K562 (cell line): ENCODE measurements around the gene ARHGAP30. TPM values are rescaled to one million over a fixed set of nuclear protein-coding genes. Genes with fewer than 3 reads are reported as not detected.

ENCODE experiments used
- BCOR ChIP-seq: fragments of 450-650 bp; IDR thresholded peaks from 2 replicates; pipeline ENCODE4 v1.6.1; 2016
- CEBPG ChIP-seq, 3 experiments: fragments of 200-800 bp in 1 of 3; sonication (Bioruptor generic) in 1 of 3; sonication (generic) in 1 of 3; formaldehyde crosslinking in 1 of 3; IDR thresholded peaks in 2 of 3; conservative IDR thresholded peaks in 1 of 3; 2 replicates each; pipeline versions ENCODE4 v1.6.1 to v1.8.0; 2016 to 2022; ENCODE audit warnings: missing compliant biosample characterization in 2 of 3, missing genetic modification characterization in 2 of 3, mild to moderate bottlenecking in 1 of 3, missing genetic modification reagents in 1 of 3
- ELK3 ChIP-seq: fragments of 450-650 bp; formaldehyde crosslinking; IDR thresholded peaks from 2 replicates; pipeline ENCODE4 v1.4.0; 2020; ENCODE audit warnings: mild to moderate bottlenecking
- FOSL1 ChIP-seq: fragments of 200-800 bp; sonication (Bioruptor generic); conservative IDR thresholded peaks from 2 replicates; pipeline ENCODE4 v1.6.1; 2016; ENCODE audit warnings: missing genetic modification characterization, missing compliant biosample characterization
- SMAD1 ChIP-seq: fragments of 150-350 bp; IDR thresholded peaks from 2 replicates; pipeline ENCODE4 v1.6.1; 2014; ENCODE audit warnings: low read length, low read depth; ENCODE audit not compliant: partially characterized antibody
- SMAD4 ChIP-seq: fragments of 250-450 bp; sonication (Bioruptor Pico); conservative IDR thresholded peaks from 2 replicates; pipeline ENCODE4 v1.8.0; 2021; ENCODE audit warnings: inconsistent platforms, mild to moderate bottlenecking, moderate library complexity
- SP1 ChIP-seq: sonication (generic); formaldehyde crosslinking; IDR thresholded peaks from 2 replicates; pipeline ENCODE4 v1.8.1; 2022; ENCODE audit warnings: mild to moderate bottlenecking, missing genetic modification reagents
- ZNF699 ChIP-seq: fragments of 250-450 bp; sonication (Bioruptor Pico); IDR thresholded peaks from 2 replicates; pipeline ENCODE4 v1.8.0; 2021; ENCODE audit warnings: mild to moderate bottlenecking, moderate library complexity; ENCODE audit not compliant: insufficient replicate concordance
- polyA plus RNA-seq, 8 experiments: library from polyadenylated mRNA; depleted of rRNA in 4 of 8; stranded (reverse) in 5 of 8; unstranded in 3 of 8; fragments of >200 nt; fragmentation: Nextera tagmentation in 2 of 8; fragmentation: Illumina TruSeq in 1 of 8; extraction: Ambion mirVana in 2 of 8; extraction: Trizol in 1 of 8; gene quantifications; 2 replicates each; pipeline versions ENCODE4 v1.2.1 to v1.2.3, GENCODE V29; 2011 to 2014; ENCODE audit warnings: inconsistent platforms in 1 of 8, missing spikeins in 1 of 8
- total RNA-seq, 7 experiments: library from RNA; depleted of rRNA in 6 of 7; stranded (reverse); fragments of >200 nt in 6 of 7; fragmentation: Illumina TruSeq in 2 of 7; extraction: Trizol in 2 of 7; gene quantifications; 2 replicates each; pipeline versions ENCODE4 v1.2.1 to v1.2.3, GENCODE V29; 2011 to 2021; ENCODE audit warnings: low replicate concordance in 1 of 7

Gene ARHGAP30
- total and polyA plus RNA-seq, 9 of the 15 experiments (the other 6 are each of a cell fraction or from before 2014, with no cell fraction given): 0.01 to 0.73 (median 0.12) TPM

DNA sequence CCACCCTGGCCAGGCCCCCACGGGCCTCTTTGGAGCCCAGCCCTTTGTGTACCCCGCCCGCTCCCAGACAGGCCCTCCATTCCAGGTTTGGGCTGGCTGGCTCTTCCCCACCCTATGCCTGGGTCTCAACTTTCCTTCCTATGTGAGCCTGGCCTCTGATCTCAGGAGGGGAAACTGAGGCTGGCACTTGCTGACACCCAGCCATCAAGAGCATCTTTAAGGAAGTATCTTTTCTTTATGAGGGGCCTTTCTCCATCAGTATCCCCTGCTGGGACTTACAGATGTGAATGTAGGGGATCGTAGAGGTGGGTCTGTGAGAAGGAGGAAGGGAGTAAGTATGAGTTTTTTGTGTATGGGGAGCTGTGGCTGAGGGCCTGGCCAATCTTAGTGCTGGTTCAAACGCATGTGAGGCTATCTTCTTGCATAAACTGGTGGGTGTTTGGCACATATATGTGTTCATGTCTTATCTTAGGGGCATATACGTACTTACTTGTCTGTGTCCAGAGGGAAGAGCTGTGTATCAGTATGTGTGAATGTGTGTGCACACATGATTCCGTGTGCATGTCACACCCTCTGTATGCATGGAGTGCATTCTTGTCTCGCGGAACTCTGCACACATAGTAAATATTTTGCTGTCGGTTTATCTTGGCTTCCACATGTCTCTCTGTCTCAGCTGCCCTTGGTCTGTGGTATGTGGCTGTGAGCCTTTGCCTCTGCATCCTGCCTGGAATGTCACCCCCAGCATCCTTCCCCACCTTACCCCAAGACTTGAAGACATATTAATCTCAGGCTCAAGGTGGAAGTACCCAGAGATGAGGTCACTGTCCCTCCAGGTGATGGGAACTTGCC is 14.3 kb upstream of the ARHGAP30 start (continued):
- TF ChIP-seq CEBPG (CRISPR knock-in tag; IDR thresholded peaks at IDR 0.05) (no peak), CEBPG (tag; conservative IDR thresholded peaks at IDR 0.05 in 1 of 2, IDR thresholded peaks at IDR 0.05 in 1 of 2) (peak in 1 of 2 experiments; percentile 22; a peak in 1 of 4 replicates), SMAD4 (CRISPR knock-in tag) (no peak; the same call in 1 of the 2 replicates), SP1 (CRISPR knock-in tag) (0 out of 2 replicates have a peak, but pooled peaks have one; percentile 43), ZNF699 (no peak), BCOR (peak; percentile 65; the same call in 1 of the 2 replicates), ELK3 (CRISPR knock-in tag) (no peak), SMAD1 (no peak), FOSL1 (tag) (peak; percentile 66)
- TF ChIP-seq, all 486 proteins: peak for 10
